Panc1 (cell line): ENCODE measurements around the gene CISD1. TPM values are rescaled to one million over a fixed set of nuclear protein-coding genes. Genes with fewer than 3 reads are reported as not detected.

ENCODE experiments used
- ATAC-seq: fragments of 200-7000 bp; cut with Tn5 transposase; 2 replicates; pipeline ENCODE4 v1.9.1; 2020; ENCODE audit warnings: mild to moderate bottlenecking, moderate library complexity
- BruUV-seq: library from RNA; stranded (reverse); fragments of 400-500 nt; replicated peaks from 2 replicates; lab custom pipeline; 2021; lab: Mats Ljungman, UMichigan
- CTCF ChIA-PET: fragments of 300-600 bp; sonication (Branson Sonifier 250); formaldehyde crosslinking; loops from one replicate; lab custom pipeline; 2022; ENCODE audit warnings: antibody characterized with exemption; lab: Charles Lee
- POLR2A ChIA-PET: fragments of 300-600 bp; sonication (Branson Sonifier 250); formaldehyde crosslinking; loops from one replicate; lab custom pipeline; 2022; ENCODE audit warnings: antibody characterized with exemption; lab: Charles Lee
- DNase-seq: peaks from one replicate; pipeline ENCODE4 v3.0.0-alpha.2; 2010; ENCODE audit warnings: low read depth, low spot score
- H3K27ac ChIP-seq: 2 replicates; pipeline ENCODE4 v1.5.1; 2011; ENCODE audit warnings: mild to moderate bottlenecking, low read length, inconsistent platforms
- H3K27me3 ChIP-seq: fragments of 200-500 bp; sonication (Bioruptor generic); 2 replicates; pipeline ENCODE4 v1.6.0; 2014; ENCODE audit warnings: low read length, inconsistent platforms; ENCODE audit not compliant: control insufficient read depth, insufficient read depth
- H3K36me3 ChIP-seq: fragments of 200-500 bp; sonication (Bioruptor generic); 2 replicates; pipeline ENCODE4 v1.5.1; 2014; ENCODE audit warnings: inconsistent platforms, mild to moderate bottlenecking, low read length, moderate library complexity; ENCODE audit not compliant: control insufficient read depth, insufficient read depth
- H3K4me1 ChIP-seq: 2 replicates; pipeline ENCODE4 v1.5.1; 2011; ENCODE audit warnings: inconsistent platforms, mild to moderate bottlenecking, low read length, moderate library complexity; ENCODE audit not compliant: control insufficient read depth, insufficient read depth
- H3K4me3 ChIP-seq, 2 experiments: 2 replicates each; pipeline ENCODE4 v1.5.1; 2011 to 2012; ENCODE audit warnings: low read depth in 2 of 2, low read length in 2 of 2, mild to moderate bottlenecking in 2 of 2, inconsistent platforms in 1 of 2, moderate library complexity in 1 of 2
- H3K9me3 ChIP-seq: fragments of 200-500 bp; sonication (Bioruptor generic); 2 replicates; pipeline ENCODE4 v1.5.1; 2014; ENCODE audit warnings: low read depth, mild to moderate bottlenecking, inconsistent platforms, low read length, moderate library complexity; ENCODE audit not compliant: control insufficient read depth, insufficient read depth
- CTCF ChIP-seq: fragments of 450-650 bp; IDR thresholded peaks from 2 replicates; pipeline ENCODE4 v1.5.1; 2017; ENCODE audit warnings: mild to moderate bottlenecking
- POLR2AphosphoS5 ChIP-seq: IDR thresholded peaks from 2 replicates; pipeline ENCODE4 v1.6.1; 2012; ENCODE audit warnings: mild to moderate bottlenecking, low read depth, low read length, moderate library complexity
- REST ChIP-seq, 2 experiments: IDR thresholded peaks; 2 replicates each; pipeline ENCODE4 v1.6.1; 2011 to 2012; ENCODE audit warnings: low read depth in 2 of 2, control low read depth in 1 of 2, low read length in 1 of 2, mild to moderate bottlenecking in 1 of 2, moderate library complexity in 1 of 2; ENCODE audit not compliant: insufficient read depth in 1 of 2
- SIN3A ChIP-seq: IDR thresholded peaks from 2 replicates; pipeline ENCODE4 v1.6.1; 2012; ENCODE audit warnings: low read depth, mild to moderate bottlenecking, low read length, moderate library complexity, borderline replicate concordance; ENCODE audit not compliant: insufficient read depth
- TCF7L2 ChIP-seq: IDR thresholded peaks from 2 replicates; pipeline ENCODE4 v1.6.1; 2011; ENCODE audit warnings: mild to moderate bottlenecking, low read depth, low read length, inconsistent platforms
- in situ Hi-C: cut with HindIII; loops from 2 replicates; pipeline ENCODE4 v1.10.0; 2016; ENCODE audit warnings: low sequenced_read_pairs, low pct_unique_long_range_greater_than_20kb
- intact Hi-C: fragments of 100-400 bp; cut with micrococcal nuclease; formaldehyde crosslinking; loops from one replicate; pipeline ENCODE4 v1.10.0; 2022; ENCODE audit not compliant: unreplicated experiment
- total RNA-seq: library from RNA; stranded (reverse); gene quantifications from one replicate; pipeline ENCODE4 v1.2.1, GENCODE V29; 2021; ENCODE audit not compliant: unreplicated experiment

The CISD1 gene
- total RNA-seq, 1 experiment from 2014 or later = 64.1 TPM

GRCh38 chr10:58319599-58319998 is 50.6 kb downstream of the CISD1 start:
- ChIA-PET POLR2A (no interaction called here), CTCF (no interaction called here)
- intact Hi-C loops = no loop called here
- BruUV-seq = no TSS peak
- in situ Hi-C loops = no loop called here
- ATAC-seq = 0 out of 2 replicates have a peak, but pooled peaks have one; percentile 56
- Histone ChIP-seq H3K9me3 (no peaks in the 10 kb centered on the region), H3K27ac (no peak overlapping the region), H3K27me3 (peaks cover 7% of the 10 kb centered on the region; the same call in 1 of the 2 replicates), H3K4me1 (peaks cover 4% of the 10 kb centered on the region; the same call in 1 of the 2 replicates), H3K4me3 (no peak overlapping the region), H3K36me3 (no peaks in the 10 kb centered on the region)
- no peak for DNase-seq
- no peak for TF ChIP-seq SIN3A
- TF ChIP-seq REST (IDR thresholded peaks at IDR 0.05; ENCODE audit: insufficient read depth in 1 of 2, low read depth in 2 of 2, low read length in 1 of 2) = no peak
- TF ChIP-seq CTCF = no peak; the same call in 1 of the 2 replicates
- no peak for TF ChIP-seq POLR2AphosphoS5
- no peak for TF ChIP-seq TCF7L2

- in situ Hi-C loops (no loop called here), intact Hi-C loops (no loop called here)
- no peaks in the 10 kb centered on the region for H3K36me3 ChIP-seq
- H3K27me3 ChIP-seq = peaks cover 7% of the 10 kb centered on the region; the same call in 1 of the 2 replicates
- H3K9me3 ChIP-seq = no peaks in the 10 kb centered on the region
- CTCF ChIA-PET = no interaction called here
- POLR2A ChIA-PET = interaction anchor here (0.7 kb wide), 1 partner anchor 172 kb away, joined by 3 read pairs; no protein-coding TSS in a partner anchor
- DNase-seq = no peak
- ATAC-seq = no peak
- peaks cover 4% of the 10 kb centered on the region; the same call in 1 of the 2 replicates for H3K4me1 ChIP-seq
- H3K4me3 ChIP-seq = no peak overlapping the region
- TF ChIP-seq POLR2AphosphoS5 = no peak
- TF ChIP-seq CTCF = no peak
- no peak for TF ChIP-seq REST (IDR thresholded peaks at IDR 0.05; ENCODE audit: insufficient read depth in 1 of 2, low read depth in 2 of 2, low read length in 1 of 2)
- no peak for TF ChIP-seq SIN3A
- TF ChIP-seq TCF7L2 = no peak
- H3K27ac ChIP-seq = no peak overlapping the region
- BruUV-seq = no TSS peak
Measured at GRCh38 chr10:58320351-58321049, 51.5 kb downstream of the CISD1 start.
